CD4-positive, alpha-beta T cell (primary cell): ENCODE results near the gene ABCA10. TPM values are rescaled to one million over a fixed set of nuclear protein-coding genes. Genes with fewer than 3 reads are reported as not detected.
"Not testable (repeated sequence)": the region's sequence is repeated elsewhere in the genome, so short reads cannot be mapped to it uniquely, and the experiment has no call there.

Source experiments
- ATAC-seq: fragments of 200-7000 bp; cut with Tn5 transposase; one replicate; pipeline ENCODE4 v1.10.0; 2022; ENCODE audit warnings: mild to moderate bottlenecking; ENCODE audit not compliant: poor library complexity
- CTCF ChIA-PET: fragments of 350-600 bp; sonication (Branson Sonifier 250); formaldehyde crosslinking; loops from one replicate; lab custom pipeline; 2021; ENCODE audit warnings: antibody characterized with exemption, inconsistent platforms; lab: Charles Lee
- POLR2A ChIA-PET: fragments of 350-600 bp; sonication (Branson Sonifier 250); formaldehyde crosslinking; loops from one replicate; lab custom pipeline; 2021; ENCODE audit warnings: antibody characterized with exemption, inconsistent platforms; lab: Charles Lee
- DNase-seq, 14 experiments: peaks; one replicate each; pipeline ENCODE4 v3.0.0-alpha.2; 2013 to 2020; ENCODE audit warnings: mixed read lengths in 2 of 14
- H3K27ac ChIP-seq, 2 donors: one replicate each; pipeline versions ENCODE4 v1.5.1 to v1.7.0; 2013; ENCODE audit warnings: low read length in 2 of 2, low read depth in 1 of 2, mild to moderate bottlenecking in 1 of 2
- H3K27me3 ChIP-seq, 2 experiments: 1 replicate in 1 of 2; 2 replicates in 1 of 2; pipeline versions ENCODE4 v1.6.1 to v1.7.0; 2013; ENCODE audit warnings: low read length in 2 of 2, control low read depth in 1 of 2, mild to moderate bottlenecking in 1 of 2, moderate library complexity in 1 of 2; ENCODE audit not compliant: insufficient read depth in 2 of 2, control insufficient read depth in 1 of 2
- H3K36me3 ChIP-seq: one replicate; pipeline ENCODE4 v1.6.1; 2013; ENCODE audit warnings: low read length, control low read depth; ENCODE audit not compliant: insufficient read depth
- H3K4me1 ChIP-seq: one replicate; pipeline ENCODE4 v1.6.1; 2013; ENCODE audit warnings: low read length, control low read depth; ENCODE audit not compliant: insufficient read depth
- H3K4me3 ChIP-seq: one replicate; pipeline ENCODE4 v1.5.1; 2013; ENCODE audit warnings: mild to moderate bottlenecking, low read length, moderate library complexity
- H3K9me3 ChIP-seq, 2 experiments: 1 replicate in 1 of 2; 2 replicates in 1 of 2; pipeline versions ENCODE4 v1.6.1 to v1.7.0; 2013; ENCODE audit warnings: low read length in 2 of 2, mild to moderate bottlenecking in 2 of 2, control low read depth in 1 of 2, moderate library complexity in 1 of 2; ENCODE audit not compliant: control insufficient read depth in 1 of 2, insufficient read depth in 1 of 2
- H3K27ac Mint-ChIP-seq: one replicate; pipeline ENCODE4 v1.8.0; 2020; ENCODE audit warnings: mixed read lengths
- H3K27me3 Mint-ChIP-seq: one replicate; pipeline ENCODE4 v1.8.0; 2021; ENCODE audit warnings: mixed read lengths
- H3K36me3 Mint-ChIP-seq: one replicate; pipeline ENCODE4 v1.8.0; 2021; ENCODE audit warnings: low read depth, mixed read lengths
- H3K4me1 Mint-ChIP-seq: one replicate; pipeline ENCODE4 v1.8.0; 2021; ENCODE audit warnings: low read depth, mixed read lengths
- H3K4me3 Mint-ChIP-seq: one replicate; pipeline ENCODE4 v1.8.0; 2020; ENCODE audit warnings: mild to moderate bottlenecking, mixed read lengths
- H3K9me3 Mint-ChIP-seq: one replicate; pipeline ENCODE4 v1.8.0; 2020; ENCODE audit warnings: mixed read lengths
- intact Hi-C, 2 experiments: fragments of 100-400 bp; cut with DNase I in 1 of 2; cut with micrococcal nuclease in 1 of 2; formaldehyde crosslinking; loops; one replicate each; pipeline versions ENCODE4 v1.15.1 to v1.9.0; 2023 to 2025; cut with DNase I, micrococcal nuclease
- total RNA-seq, 174 experiments: library from RNA in 2 of 174; stranded (reverse) in 2 of 174; gene quantifications; one replicate each; pipeline ENCODE4 v1.2.3 and lab custom pipeline; 2021 to 2026
- TF ChIP-seq, protein P1 (sequence below): fragments of 200-600 bp; IDR thresholded peaks from one replicate; pipeline ENCODE4 v1.8.0; 2022; ENCODE audit warnings: antibody characterized with exemption, mild to moderate bottlenecking

Gene ABCA10
- total RNA-seq, 2 experiments from 2014 or later, result 0.77 to 1.5 TPM

DNA sequence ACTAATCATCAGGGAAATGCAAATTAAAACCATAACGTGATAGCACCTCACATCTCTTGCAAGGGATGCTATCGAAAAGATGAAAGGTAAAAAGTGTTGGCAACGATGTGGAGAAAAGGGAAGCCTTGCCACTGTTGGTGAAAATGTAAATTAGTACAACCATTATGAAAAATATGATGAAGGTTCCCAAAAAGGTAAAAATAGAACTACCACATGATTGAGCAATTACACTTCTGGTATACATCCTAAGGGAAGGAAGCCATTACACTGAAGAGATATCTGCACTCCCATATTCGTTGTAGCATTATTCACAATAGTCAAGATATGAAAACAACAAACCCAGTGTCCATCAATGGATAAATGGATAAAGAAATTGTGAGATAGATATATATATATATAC, 21.5 kb downstream of the ABCA10 start:
- no peaks in the 10 kb centered on the region for H3K27me3 Mint-ChIP-seq
- H3K4me3 ChIP-seq, result no peak overlapping the region
- CTCF ChIA-PET, result no interaction called here
- intact Hi-C loops, result no loop called here
- no peaks in the 10 kb centered on the region for H3K9me3 ChIP-seq
- no peaks in the 10 kb centered on the region for H3K4me1 Mint-ChIP-seq
- no peak for DNase-seq
- H3K27ac ChIP-seq, result no peak overlapping the region
- H3K27me3 ChIP-seq, result no peaks in the 10 kb centered on the region
- no peak overlapping the region for H3K4me3 Mint-ChIP-seq
- POLR2A ChIA-PET, result no interaction called here
- no peaks in the 10 kb centered on the region for H3K36me3 Mint-ChIP-seq
- no peak for ATAC-seq
- TF ChIP-seq, protein P1, sequence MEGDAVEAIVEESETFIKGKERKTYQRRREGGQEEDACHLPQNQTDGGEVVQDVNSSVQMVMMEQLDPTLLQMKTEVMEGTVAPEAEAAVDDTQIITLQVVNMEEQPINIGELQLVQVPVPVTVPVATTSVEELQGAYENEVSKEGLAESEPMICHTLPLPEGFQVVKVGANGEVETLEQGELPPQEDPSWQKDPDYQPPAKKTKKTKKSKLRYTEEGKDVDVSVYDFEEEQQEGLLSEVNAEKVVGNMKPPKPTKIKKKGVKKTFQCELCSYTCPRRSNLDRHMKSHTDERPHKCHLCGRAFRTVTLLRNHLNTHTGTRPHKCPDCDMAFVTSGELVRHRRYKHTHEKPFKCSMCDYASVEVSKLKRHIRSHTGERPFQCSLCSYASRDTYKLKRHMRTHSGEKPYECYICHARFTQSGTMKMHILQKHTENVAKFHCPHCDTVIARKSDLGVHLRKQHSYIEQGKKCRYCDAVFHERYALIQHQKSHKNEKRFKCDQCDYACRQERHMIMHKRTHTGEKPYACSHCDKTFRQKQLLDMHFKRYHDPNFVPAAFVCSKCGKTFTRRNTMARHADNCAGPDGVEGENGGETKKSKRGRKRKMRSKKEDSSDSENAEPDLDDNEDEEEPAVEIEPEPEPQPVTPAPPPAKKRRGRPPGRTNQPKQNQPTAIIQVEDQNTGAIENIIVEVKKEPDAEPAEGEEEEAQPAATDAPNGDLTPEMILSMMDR, result no peak
- H3K9me3 Mint-ChIP-seq, result no peaks in the 10 kb centered on the region
- H3K27ac Mint-ChIP-seq, result no peak overlapping the region
- no peaks in the 10 kb centered on the region for H3K36me3 ChIP-seq
- H3K4me1 ChIP-seq, result no peaks in the 10 kb centered on the region

DNA sequence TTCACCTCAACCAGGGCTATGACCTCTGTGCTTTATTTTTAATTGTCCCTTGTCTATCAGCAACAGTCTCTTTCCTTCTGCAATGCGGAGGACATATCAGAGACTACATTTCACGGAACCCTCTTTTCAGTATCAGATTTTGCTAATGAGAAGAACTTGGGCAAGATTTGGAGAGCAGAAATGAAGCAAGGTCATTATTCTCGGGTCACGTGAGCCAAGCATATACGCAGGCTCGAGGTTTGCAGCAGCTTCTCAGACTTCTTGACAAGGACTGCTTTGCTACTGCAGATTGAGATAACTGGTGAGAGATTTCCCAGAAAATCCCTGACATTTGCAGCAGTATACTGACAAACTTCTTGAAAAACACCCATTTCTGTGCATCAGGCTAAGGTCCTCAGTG, 30.4 kb downstream of the ABCA10 start:
- no peak overlapping the region for H3K27ac ChIP-seq
- H3K9me3 Mint-ChIP-seq, result peaks cover 3% of the 10 kb centered on the region
- POLR2A ChIA-PET, result no interaction called here
- H3K36me3 Mint-ChIP-seq, result no peaks in the 10 kb centered on the region
- H3K4me3 ChIP-seq, result no peak overlapping the region
- no peaks in the 10 kb centered on the region for H3K36me3 ChIP-seq
- no peaks in the 10 kb centered on the region for H3K27me3 Mint-ChIP-seq
- no peak overlapping the region for H3K27ac Mint-ChIP-seq
- no peak overlapping the region for H3K4me3 Mint-ChIP-seq
- TF ChIP-seq, protein P1, result no peak
- peaks cover 0 to 7% of the 10 kb centered on the region in 2 experiments for H3K9me3 ChIP-seq
- intact Hi-C loops, result no loop called here
- no peaks in the 10 kb centered on the region for H3K4me1 ChIP-seq
- DNase-seq, result no peak
- H3K27me3 ChIP-seq, result no peaks in the 10 kb centered on the region
- ATAC-seq, result no peak
- H3K4me1 Mint-ChIP-seq, result no peaks in the 10 kb centered on the region
- CTCF ChIA-PET, result no interaction called here

DNA sequence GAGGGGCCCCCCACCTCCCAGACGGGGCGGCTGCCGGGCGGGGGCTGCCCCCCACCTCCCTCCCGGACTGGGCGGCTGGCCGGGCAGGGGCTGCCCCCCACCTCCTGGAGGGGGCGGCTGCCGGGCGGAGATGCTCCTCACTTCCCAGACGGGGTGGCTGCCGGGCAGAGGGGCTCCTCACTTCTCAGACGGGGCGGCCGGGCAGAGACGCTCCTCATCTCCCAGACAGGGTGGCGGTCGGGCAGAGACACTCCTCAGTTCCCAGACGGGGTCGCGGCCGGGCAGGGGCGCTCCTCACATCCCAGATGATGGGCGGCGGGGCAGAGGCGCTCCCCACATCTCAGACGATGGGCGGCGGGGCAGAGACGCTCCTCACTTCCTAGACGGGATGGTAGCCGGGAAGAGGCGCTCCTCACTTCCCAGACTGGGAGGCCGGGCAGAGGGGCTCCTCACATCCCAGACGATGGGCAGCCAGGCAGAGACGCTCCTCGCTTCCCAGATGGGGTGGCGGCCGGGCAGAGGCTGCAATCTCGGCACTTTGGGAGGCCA, 32.4 kb downstream of the ABCA10 start:
- CTCF ChIA-PET, H3K27ac Mint-ChIP-seq, ATAC-seq, H3K27me3 Mint-ChIP-seq, H3K27ac ChIP-seq, H3K36me3 Mint-ChIP-seq, H3K4me3 ChIP-seq, POLR2A ChIA-PET, H3K4me1 Mint-ChIP-seq, H3K4me1 ChIP-seq, intact Hi-C loops, H3K9me3 Mint-ChIP-seq, H3K4me3 Mint-ChIP-seq, H3K27me3 ChIP-seq, H3K36me3 ChIP-seq, H3K9me3 ChIP-seq, DNase-seq: not testable (repeated sequence)

DNA sequence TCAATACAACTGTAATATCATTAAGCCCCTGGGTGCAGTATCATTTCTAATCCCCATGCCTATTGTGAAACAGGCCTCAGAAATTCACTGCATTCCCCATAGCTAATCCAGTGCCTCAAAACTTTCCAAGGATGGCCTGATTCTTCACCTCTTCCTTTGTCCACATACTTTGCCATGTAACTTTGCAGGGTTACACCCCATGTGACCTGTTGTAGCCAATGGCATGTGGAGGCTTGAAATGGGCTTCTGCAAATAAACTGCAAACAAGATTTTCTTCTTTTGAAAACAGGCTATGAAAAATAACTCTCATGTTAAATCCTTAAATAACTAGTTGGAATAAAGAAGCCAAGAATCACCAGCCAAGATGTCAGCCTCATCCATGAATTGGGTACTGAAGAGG, 35.9 kb downstream of the ABCA10 start:
- no peaks in the 10 kb centered on the region for H3K36me3 Mint-ChIP-seq
- no peaks in the 10 kb centered on the region for H3K36me3 ChIP-seq
- no peaks in the 10 kb centered on the region for H3K4me1 ChIP-seq
- no peaks in the 10 kb centered on the region for H3K4me1 Mint-ChIP-seq
- intact Hi-C loops, result no loop called here
- no peaks in the 10 kb centered on the region for H3K27me3 ChIP-seq
- DNase-seq, result no peak
- H3K4me3 ChIP-seq, result no peak overlapping the region
- H3K4me3 Mint-ChIP-seq, result no peak overlapping the region
- peaks cover 3% of the 10 kb centered on the region for H3K9me3 Mint-ChIP-seq
- no peaks in the 10 kb centered on the region for H3K27me3 Mint-ChIP-seq
- ATAC-seq, result no peak
- no peak overlapping the region for H3K27ac ChIP-seq
- CTCF ChIA-PET, result no interaction called here
- H3K27ac Mint-ChIP-seq, result no peak overlapping the region
- TF ChIP-seq, protein P1, result no peak
- POLR2A ChIA-PET, result no interaction called here
- peaks cover 0 to 7% of the 10 kb centered on the region in 2 experiments for H3K9me3 ChIP-seq
